Skeletal muscle tissue (tissue), 4 donors: Measurements from ENCODE around the gene WDFY1. TPM values are rescaled to one million over a fixed set of nuclear protein-coding genes. Genes with fewer than 3 reads are reported as not detected.

Experiments used
- H3K27ac ChIP-seq: one replicate; pipeline ENCODE4 v1.7.0; 2013; ENCODE audit warnings: mild to moderate bottlenecking, low read depth, low read length, inconsistent platforms
- H3K27me3 ChIP-seq, 3 donors: one replicate each; pipeline ENCODE4 v1.7.0; 2013; ENCODE audit warnings: low read length in 3 of 3; ENCODE audit not compliant: control insufficient read depth in 3 of 3, insufficient read depth in 3 of 3
- H3K36me3 ChIP-seq, 3 donors: one replicate each; pipeline ENCODE4 v1.7.0; 2013; ENCODE audit warnings: low read length in 3 of 3; ENCODE audit not compliant: control insufficient read depth in 3 of 3, insufficient read depth in 3 of 3
- H3K4me1 ChIP-seq, 3 donors: one replicate each; pipeline ENCODE4 v1.7.0; 2013; ENCODE audit warnings: low read length in 3 of 3, mild to moderate bottlenecking in 3 of 3; ENCODE audit not compliant: control insufficient read depth in 3 of 3, insufficient read depth in 3 of 3
- H3K4me3 ChIP-seq, 3 donors: one replicate each; pipeline ENCODE4 v1.7.0; 2013; ENCODE audit warnings: low read length in 3 of 3
- H3K9ac ChIP-seq, 3 donors: one replicate each; pipeline ENCODE4 v1.7.0; 2013; ENCODE audit warnings: low read length in 3 of 3, mild to moderate bottlenecking in 3 of 3, moderate library complexity in 2 of 3, low read depth in 1 of 3
- H3K9me3 ChIP-seq, 3 donors: one replicate each; pipeline ENCODE4 v1.7.0; 2013; ENCODE audit warnings: low read length in 3 of 3; ENCODE audit not compliant: control insufficient read depth in 3 of 3
- total RNA-seq: library from RNA; depleted of rRNA; stranded (reverse); fragments of >200 nt; gene quantifications from one replicate; pipeline ENCODE4 v1.2.3, GENCODE V29; 2014
- donor health status: Osteomylitis.

WDFY1 gene
- total RNA-seq, 1 donor from 2014 or later = 38.1 TPM

- Histone ChIP-seq H3K9me3 (no peaks in the 10 kb centered on the region), H3K36me3 (peaks cover 3 to 5% (median 3%) of the 10 kb centered on the region in 3 donors), H3K4me3 (no peak overlapping the region), H3K27ac (no peak overlapping the region), H3K9ac (no peak overlapping the region), H3K4me1 (no peaks in the 10 kb centered on the region), H3K27me3 (no peaks in the 10 kb centered on the region)
Measured at GRCh38 chr2:223865907-223866508, 79.1 kb downstream of the WDFY1 start.

- no peaks in the 10 kb centered on the region for H3K4me1 ChIP-seq
- H3K4me3 ChIP-seq = no peak overlapping the region
- H3K9me3 ChIP-seq = no peaks in the 10 kb centered on the region
- no peak overlapping the region for H3K9ac ChIP-seq
- no peak overlapping the region for H3K27ac ChIP-seq
- no peaks in the 10 kb centered on the region for H3K27me3 ChIP-seq
- H3K36me3 ChIP-seq = peaks cover 0 to 1% (median under 1%) of the 10 kb centered on the region in 3 donors
Measured at GRCh38 chr2:223865124-223865523, 80.0 kb downstream of the WDFY1 start.

- Histone ChIP-seq H3K9me3 (no peaks in the 10 kb centered on the region), H3K36me3 (no peaks in the 10 kb centered on the region), H3K9ac (no peak overlapping the region), H3K4me1 (no peaks in the 10 kb centered on the region), H3K27me3 (no peaks in the 10 kb centered on the region), H3K27ac (no peak overlapping the region), H3K4me3 (no peak overlapping the region)
Measured at GRCh38 chr2:223863491-223863890, 81.6 kb downstream of the WDFY1 start.

- no peaks in the 10 kb centered on the region for H3K9me3 ChIP-seq
- no peak overlapping the region for H3K9ac ChIP-seq
- H3K4me1 ChIP-seq = no peaks in the 10 kb centered on the region
- H3K4me3 ChIP-seq = no peak overlapping the region
- H3K27me3 ChIP-seq = no peaks in the 10 kb centered on the region
- no peaks in the 10 kb centered on the region for H3K36me3 ChIP-seq
- H3K27ac ChIP-seq = no peak overlapping the region
Measured at GRCh38 chr2:223860809-223861738, 84.1 kb downstream of the WDFY1 start.

GRCh38 chr2:223859070-223859469 lies 86.1 kb downstream of the WDFY1 start:
- Histone ChIP-seq H3K9ac (no peak overlapping the region), H3K27me3 (no peaks in the 10 kb centered on the region), H3K9me3 (no peaks in the 10 kb centered on the region), H3K27ac (no peak overlapping the region), H3K4me3 (no peak overlapping the region), H3K36me3 (no peaks in the 10 kb centered on the region), H3K4me1 (no peaks in the 10 kb centered on the region)

GRCh38 chr2:223856584-223856983 lies 88.6 kb downstream of the WDFY1 start:
- Histone ChIP-seq H3K4me3 (no peak overlapping the region), H3K36me3 (no peaks in the 10 kb centered on the region), H3K27ac (no peak overlapping the region), H3K27me3 (no peaks in the 10 kb centered on the region), H3K9me3 (no peaks in the 10 kb centered on the region), H3K9ac (no peak overlapping the region), H3K4me1 (no peaks in the 10 kb centered on the region)

- no peaks in the 10 kb centered on the region for H3K9me3 ChIP-seq
- H3K36me3 ChIP-seq = no peaks in the 10 kb centered on the region
- H3K4me1 ChIP-seq = no peaks in the 10 kb centered on the region
- H3K27me3 ChIP-seq = no peaks in the 10 kb centered on the region
- H3K9ac ChIP-seq = no peak overlapping the region
- H3K4me3 ChIP-seq = no peak overlapping the region
- no peak overlapping the region for H3K27ac ChIP-seq
Measured at GRCh38 chr2:223856021-223856420, 89.1 kb downstream of the WDFY1 start.

- Histone ChIP-seq H3K36me3 (no peaks in the 10 kb centered on the region), H3K4me3 (no peak overlapping the region), H3K27me3 (no peaks in the 10 kb centered on the region), H3K4me1 (no peaks in the 10 kb centered on the region), H3K27ac (no peak overlapping the region), H3K9me3 (no peaks in the 10 kb centered on the region), H3K9ac (no peak overlapping the region)
Measured at GRCh38 chr2:223855426-223855825, 89.7 kb downstream of the WDFY1 start.

- Histone ChIP-seq H3K9ac (no peak overlapping the region), H3K36me3 (no peaks in the 10 kb centered on the region), H3K4me3 (no peak overlapping the region), H3K4me1 (no peaks in the 10 kb centered on the region), H3K9me3 (no peaks in the 10 kb centered on the region), H3K27me3 (no peaks in the 10 kb centered on the region), H3K27ac (no peak overlapping the region)
Measured at GRCh38 chr2:223854741-223855140, 90.4 kb downstream of the WDFY1 start.

GRCh38 chr2:223853425-223853837 lies 91.7 kb downstream of the WDFY1 start:
- no peaks in the 10 kb centered on the region for H3K9me3 ChIP-seq
- H3K36me3 ChIP-seq = no peaks in the 10 kb centered on the region
- no peaks in the 10 kb centered on the region for H3K4me1 ChIP-seq
- no peak overlapping the region for H3K4me3 ChIP-seq
- H3K9ac ChIP-seq = no peak overlapping the region
- H3K27me3 ChIP-seq = no peaks in the 10 kb centered on the region
- H3K27ac ChIP-seq = no peak overlapping the region
